Stimulated activated CD8-positive, alpha-beta memory T cell treated with anti-CD3 and anti-CD28 coated beads, Interleukin-12 subunit alpha, Interleukin-12 subunit beta, amount 100 ng/mL, for 24 hours (primary cell): ENCODE data around the gene MRM3.
"Not testable (repeated sequence)": the region's sequence is repeated elsewhere in the genome, so short reads cannot be mapped to it uniquely, and the experiment has no call there.

Experiments
- DNase-seq: peaks from one replicate; pipeline ENCODE4 v3.0.0-alpha.2; 2020; ENCODE audit errors: extremely low read depth

The MRM3 gene

GRCh38 chr17:755319-755961, 26.7 kb upstream of the MRM3 start:
- not testable (repeated sequence) for DNase-seq

- not testable (repeated sequence) for DNase-seq
Observed at GRCh38 chr17:756010-756567, 26.1 kb upstream of the MRM3 start.

DNA sequence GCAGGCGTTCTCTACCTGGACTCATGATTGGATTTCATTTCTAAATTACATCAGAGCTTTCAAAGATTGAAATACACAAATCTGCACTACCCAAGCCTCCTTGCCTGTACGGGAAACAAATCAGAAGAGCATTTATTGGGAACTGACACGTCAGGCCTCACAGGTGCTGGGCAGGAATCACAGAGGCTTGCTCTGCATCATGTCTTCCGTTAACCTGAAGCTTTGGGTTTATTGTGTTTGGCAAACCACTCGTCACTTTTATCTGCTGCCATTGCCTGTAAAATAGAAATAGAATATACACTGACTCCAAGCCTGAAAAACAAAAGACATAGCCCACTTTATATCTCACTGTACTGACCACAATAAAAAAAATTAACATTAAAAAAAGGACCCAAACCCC, 22.2 kb upstream of the MRM3 start:
- no peak for DNase-seq

- DNase-seq, result no peak
Observed at GRCh38 chr17:760371-760770, 21.8 kb upstream of the MRM3 start.

DNA sequence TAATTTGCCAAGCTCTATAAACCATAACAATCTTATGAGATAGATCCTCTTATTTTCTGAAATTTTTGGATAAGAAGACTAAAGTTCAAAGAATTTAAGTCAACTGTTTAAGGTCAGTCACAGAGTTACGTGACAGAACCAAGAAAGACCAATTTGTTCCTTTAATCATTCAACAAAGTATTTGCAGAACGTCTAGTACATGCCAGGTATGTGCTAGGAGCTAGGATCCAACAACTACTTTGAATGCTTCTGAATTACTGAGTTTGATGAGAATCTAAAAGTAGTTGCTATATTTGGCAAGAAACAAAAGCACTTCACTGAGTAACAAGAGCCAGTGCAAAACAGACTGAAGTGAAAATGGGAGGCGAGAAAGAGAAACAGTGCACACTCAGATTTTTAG, 15.1 kb upstream of the MRM3 start:
- no peak for DNase-seq

DNA sequence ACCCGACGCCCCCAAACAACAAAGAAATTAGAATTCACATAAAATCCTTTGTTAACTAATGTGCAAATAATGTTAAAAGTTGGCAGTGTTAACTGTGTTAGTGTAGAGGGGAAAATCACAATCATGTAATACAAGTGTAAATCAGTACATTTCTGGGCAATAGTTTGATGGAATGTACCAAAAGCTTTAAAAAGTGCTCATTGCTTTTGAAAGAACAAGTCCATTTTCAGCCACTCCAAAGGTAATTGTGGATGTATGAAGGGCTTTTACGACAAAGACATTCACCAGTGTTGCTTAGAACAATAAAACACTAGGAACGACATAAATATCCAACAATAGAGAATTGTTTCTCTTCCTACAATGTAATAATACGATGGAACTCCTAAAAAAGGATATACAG, 9.1 kb upstream of the MRM3 start:
- no peak for DNase-seq

DNA sequence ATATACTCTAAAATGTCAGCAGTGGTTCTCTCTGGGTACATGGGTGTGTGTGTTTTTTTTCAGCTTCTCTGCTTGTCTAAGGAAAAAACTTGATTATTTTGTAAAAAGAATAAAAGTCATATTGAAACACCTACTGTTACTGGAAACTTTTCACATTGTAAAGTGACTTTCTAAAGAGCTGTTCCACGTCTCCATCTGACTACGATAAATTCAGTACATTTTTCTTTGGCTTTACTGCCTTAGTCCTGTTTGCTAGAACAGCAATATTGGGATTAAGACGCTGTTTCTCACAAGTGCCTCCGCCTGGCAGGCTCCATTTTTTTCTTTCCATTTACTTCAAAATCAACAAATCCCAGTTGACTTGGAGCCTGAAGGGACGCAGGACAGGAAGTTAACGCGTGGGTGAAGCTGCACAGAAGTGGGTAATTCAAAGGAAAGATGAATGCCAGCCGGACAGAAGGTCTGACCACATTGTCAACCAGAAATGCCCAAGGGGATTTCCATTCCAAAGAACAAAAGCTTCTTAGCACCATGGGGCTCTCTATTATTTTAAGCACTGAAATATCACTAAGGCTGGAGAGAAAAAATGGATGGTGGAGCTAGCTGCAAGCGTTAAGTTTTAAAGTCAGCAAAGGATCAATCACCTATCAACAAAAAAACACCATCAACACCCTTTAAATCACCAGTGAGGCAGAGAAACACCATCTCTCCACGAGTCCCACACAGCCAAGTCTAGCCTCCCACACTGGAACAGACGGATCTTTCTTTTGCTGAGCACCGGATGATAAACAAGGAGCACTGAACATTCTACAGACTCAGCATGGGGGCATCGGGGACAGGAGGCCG, 8.5 kb upstream of the MRM3 start:
- DNase-seq, result no peak

- DNase-seq, result no peak
Observed at GRCh38 chr17:774313-774584, 7.9 kb upstream of the MRM3 start.

DNA sequence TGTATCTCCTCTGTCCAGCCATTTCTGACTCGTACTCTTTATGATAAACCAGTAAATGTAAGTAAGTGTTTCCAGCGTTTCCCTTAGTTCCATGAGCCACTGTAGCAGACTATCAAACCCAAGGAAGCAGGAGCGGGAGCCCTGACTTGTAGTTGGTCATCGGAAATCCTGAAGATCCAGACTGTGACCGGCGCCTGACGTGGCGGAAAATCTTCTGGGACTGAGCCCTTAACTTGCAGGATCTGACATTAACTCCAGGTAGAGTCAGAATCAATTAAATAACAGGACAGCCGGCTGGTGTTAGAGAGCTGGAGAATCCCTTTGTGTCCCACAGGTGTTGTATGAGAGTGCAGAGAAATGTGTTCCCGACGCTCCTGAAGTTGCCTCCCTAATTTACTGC, 4.1 kb upstream of the MRM3 start:
- no peak for DNase-seq

DNA sequence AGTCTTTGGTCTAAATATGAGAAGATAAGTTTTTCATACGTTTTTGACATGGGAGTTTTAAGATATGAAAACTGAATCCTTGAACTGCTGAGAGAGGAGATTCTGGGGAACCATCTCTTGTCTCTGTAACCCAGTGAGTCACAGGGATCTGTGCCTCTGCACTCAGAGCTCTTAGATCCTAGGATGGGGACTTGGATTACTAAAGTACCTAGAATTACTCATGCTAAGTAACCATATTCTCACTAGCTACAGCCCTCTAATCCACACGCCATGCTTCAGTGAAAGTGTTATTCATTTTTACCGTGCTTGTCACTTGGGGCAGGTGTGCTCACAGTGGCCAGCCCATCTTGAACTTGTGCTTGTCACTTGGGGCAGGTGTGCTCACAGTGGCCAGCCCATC, 2.0 kb downstream of the MRM3 start:
- no peak for DNase-seq

- not testable (repeated sequence) for DNase-seq
Observed at GRCh38 chr17:785901-786300, 3.7 kb downstream of the MRM3 start.

GRCh38 chr17:787641-788221, 5.6 kb downstream of the MRM3 start:
- DNase-seq, result no peak

DNA sequence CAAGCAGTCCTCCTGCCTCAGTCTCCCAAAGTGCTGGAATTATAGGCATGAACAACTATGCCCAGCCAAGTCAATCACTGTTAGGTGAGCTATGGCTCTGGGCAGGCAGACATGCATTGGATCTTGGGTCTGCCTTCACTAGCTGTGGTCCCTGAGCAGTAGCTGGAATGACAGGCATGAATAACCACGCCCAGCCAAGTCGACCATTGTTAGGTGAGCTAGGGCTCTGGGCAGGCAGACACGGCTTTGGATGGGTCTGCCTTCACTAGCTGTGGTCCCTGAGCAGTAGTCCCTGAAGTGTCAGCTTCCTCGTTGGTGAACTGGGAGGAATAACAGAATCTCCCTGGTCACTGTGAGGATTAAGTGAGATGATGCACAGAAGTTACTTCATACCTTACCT, 6.4 kb downstream of the MRM3 start:
- no peak for DNase-seq

- DNase-seq, result no peak
Observed at GRCh38 chr17:789160-789840, 7.1 kb downstream of the MRM3 start.

- not testable (repeated sequence) for DNase-seq
Observed at GRCh38 chr17:789931-790873, 8.0 kb downstream of the MRM3 start.

DNA sequence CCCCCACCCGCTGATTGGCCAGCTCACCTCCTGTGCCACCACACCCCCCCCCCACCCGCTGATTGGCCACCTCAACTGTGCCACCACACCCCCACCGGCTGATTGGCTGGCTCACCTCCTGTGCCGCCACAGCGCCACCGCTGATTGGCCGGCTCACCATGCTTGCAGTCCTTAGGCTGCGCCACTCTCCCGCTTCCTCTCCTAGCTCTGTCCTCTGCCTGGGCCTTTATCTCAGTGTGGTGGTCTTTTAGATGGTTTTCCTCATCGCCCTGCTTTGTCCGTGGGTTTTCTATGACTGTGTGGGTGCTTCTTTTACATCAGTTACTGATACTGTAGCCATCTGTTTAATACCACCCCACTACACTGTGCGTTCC, 8.7 kb downstream of the MRM3 start:
- DNase-seq, result not testable (repeated sequence)

DNA sequence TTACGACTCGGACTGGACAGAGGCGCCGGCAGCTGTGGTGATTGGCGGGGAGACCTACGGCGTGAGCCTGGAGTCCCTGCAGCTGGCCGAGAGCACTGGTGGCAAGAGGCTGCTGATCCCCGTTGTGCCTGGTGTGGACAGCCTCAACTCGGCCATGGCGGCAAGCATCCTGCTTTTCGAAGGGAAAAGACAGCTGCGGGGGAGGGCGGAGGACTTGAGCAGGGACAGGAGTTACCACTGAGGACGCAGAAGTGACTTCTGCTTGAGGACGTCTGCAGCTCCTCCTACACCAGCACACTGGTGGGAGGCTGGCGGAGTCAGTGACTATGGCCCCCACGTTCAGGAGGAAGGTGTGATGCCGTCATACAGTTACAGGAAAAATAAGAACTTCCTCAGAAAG, 9.7 kb downstream of the MRM3 start:
- DNase-seq, result no peak

- no peak for DNase-seq
Observed at GRCh38 chr17:792277-792676, 10.1 kb downstream of the MRM3 start.

DNA sequence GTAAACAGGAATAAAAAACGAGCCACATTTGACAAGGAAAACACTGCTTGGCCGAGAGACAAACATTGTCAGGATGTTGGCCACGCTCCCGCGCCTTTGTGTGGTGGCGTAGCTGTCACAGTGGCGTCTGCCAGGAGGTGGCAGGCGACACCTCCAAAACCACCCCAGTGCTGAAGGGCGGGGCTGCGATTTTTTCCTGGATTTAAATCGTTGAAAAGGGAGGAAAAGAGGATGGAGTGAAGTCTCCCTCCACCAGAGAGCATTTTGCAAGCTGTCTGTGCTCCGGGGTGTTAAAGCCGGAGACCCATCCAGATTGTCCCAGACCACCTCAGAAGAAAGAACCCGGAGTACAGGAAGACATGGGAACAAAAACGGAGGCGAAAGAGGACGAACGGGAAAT, 12.7 kb downstream of the MRM3 start:
- DNase-seq, result no peak

DNA sequence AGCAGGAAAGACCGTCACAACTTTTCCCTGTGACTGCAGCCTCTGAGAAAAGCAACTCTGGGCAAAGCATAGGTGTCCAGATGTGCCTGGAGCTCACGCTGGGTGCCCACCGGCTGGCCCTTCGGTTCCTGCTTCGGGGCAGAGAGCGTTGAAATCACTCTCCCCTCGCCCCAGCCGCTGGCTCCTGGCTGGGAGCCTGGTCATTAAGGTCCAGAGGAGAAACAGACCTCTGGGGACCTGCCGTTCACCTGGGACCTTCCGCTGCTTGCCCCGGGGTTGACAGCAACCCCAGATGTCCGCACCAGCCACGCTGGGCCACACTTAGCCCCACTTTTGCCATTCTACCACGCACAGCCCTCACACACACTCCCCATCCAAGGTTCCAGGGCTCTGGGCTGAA, 13.1 kb downstream of the MRM3 start:
- no peak for DNase-seq

DNA sequence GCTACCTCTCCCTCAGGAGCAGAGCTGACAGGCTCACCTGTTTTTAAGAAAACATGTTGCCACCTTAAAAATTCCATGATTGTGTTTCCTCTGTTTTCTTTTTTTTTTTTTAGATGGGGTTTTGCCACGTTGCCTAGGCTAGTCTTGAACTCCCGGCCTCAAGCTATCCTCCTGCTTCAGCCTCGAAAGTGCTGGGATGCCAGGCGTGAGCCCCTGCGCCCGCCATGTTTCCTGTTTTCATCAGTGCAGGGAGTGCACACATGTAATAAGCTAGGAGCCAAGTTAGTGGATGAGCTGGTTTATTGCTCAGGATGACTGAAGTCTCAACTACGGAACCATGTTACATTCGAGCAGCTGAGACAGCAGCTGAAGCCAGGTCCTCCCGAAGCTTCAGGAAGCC, 13.6 kb downstream of the MRM3 start:
- no peak for DNase-seq
